Measurements from ENCODE around the gene JDP2. TPM values are rescaled to one million over a fixed set of nuclear protein-coding genes. Genes with fewer than 3 reads are reported as not detected.

The JDP2 gene
- total RNA-seq, 1 experiment from 2014 or later, result 22.8 TPM

DNA sequence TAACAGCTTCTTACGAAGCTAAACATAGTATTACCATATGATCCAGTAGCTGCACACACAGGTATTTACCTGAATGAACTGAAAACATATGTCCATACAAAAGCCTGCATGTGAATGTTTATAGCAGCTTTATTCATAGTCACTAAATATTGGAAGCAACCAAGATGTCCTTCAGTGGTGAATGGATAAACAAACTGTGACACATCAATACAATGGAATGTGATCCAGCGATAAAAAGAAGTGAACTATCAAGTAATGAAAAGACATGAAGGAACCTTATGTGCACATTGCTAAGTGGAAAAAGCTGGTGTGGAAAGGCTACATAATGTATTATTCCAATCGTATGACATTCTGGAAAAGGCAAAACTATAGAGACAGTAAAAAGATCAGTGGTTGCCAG lies 38.1 kb upstream of the JDP2 start:
- no peak overlapping the region for H3K27ac ChIP-seq (ENCODE audit: insufficient read length, low read depth, low read length)
- TF ChIP-seq, protein P1, sequence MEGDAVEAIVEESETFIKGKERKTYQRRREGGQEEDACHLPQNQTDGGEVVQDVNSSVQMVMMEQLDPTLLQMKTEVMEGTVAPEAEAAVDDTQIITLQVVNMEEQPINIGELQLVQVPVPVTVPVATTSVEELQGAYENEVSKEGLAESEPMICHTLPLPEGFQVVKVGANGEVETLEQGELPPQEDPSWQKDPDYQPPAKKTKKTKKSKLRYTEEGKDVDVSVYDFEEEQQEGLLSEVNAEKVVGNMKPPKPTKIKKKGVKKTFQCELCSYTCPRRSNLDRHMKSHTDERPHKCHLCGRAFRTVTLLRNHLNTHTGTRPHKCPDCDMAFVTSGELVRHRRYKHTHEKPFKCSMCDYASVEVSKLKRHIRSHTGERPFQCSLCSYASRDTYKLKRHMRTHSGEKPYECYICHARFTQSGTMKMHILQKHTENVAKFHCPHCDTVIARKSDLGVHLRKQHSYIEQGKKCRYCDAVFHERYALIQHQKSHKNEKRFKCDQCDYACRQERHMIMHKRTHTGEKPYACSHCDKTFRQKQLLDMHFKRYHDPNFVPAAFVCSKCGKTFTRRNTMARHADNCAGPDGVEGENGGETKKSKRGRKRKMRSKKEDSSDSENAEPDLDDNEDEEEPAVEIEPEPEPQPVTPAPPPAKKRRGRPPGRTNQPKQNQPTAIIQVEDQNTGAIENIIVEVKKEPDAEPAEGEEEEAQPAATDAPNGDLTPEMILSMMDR (conservative IDR thresholded peaks at IDR 0.05), result no peak
- no CpG with 5 or more reads among the region's 3 CpGs for WGBS (ENCODE audit: extremely low coverage, insufficient read length, low lambda C conversion rate)
- no peak overlapping the region for H2BK120ac ChIP-seq (ENCODE audit: low read depth, low read length, poor library complexity, severe bottlenecking)
- no peak for DNase-seq
- no peak overlapping the region for H3K23ac ChIP-seq (ENCODE audit: insufficient read length, low read depth, low read length)
- H3K27me3 ChIP-seq (ENCODE audit: insufficient read depth, low read length), result no peaks in the 10 kb centered on the region
- H3K4me1 ChIP-seq (ENCODE audit: insufficient read depth, low read length), result peaks cover 2% of the 10 kb centered on the region; the same call in 1 of the 2 replicates
- no peaks in the 10 kb centered on the region for H3K9me3 ChIP-seq (ENCODE audit: control insufficient read depth, low read depth, low read length)
- H3K79me1 ChIP-seq (ENCODE audit: insufficient read depth, low read depth, low read length, poor library complexity, severe bottlenecking), result no peaks in the 10 kb centered on the region
- Mint-ChIP-seq H3K4me1 (peaks cover 7 to 10% of the 10 kb centered on the region in 2 experiments), H3K9me3 (no peaks in the 10 kb centered on the region), H3K27ac (no peak overlapping the region), H3K4me3 (no peak overlapping the region), H3K27me3 (ENCODE audit: low read depth) (peaks cover 5% of the 10 kb centered on the region), H3K36me3 (ENCODE audit: insufficient read depth in 1 of 3, low read depth in 3 of 3) (no peaks in the 10 kb centered on the region)
- H4K20me1 ChIP-seq (ENCODE audit: control insufficient read depth, insufficient read depth, insufficient read length), result no peaks in the 10 kb centered on the region
- H3K23me2 ChIP-seq (ENCODE audit: insufficient read length, low read depth, low read length, poor library complexity, severe bottlenecking), result no peaks in the 10 kb centered on the region
- H2BK15ac ChIP-seq (ENCODE audit: low read depth, low read length), result no peak overlapping the region
- no peak overlapping the region for H3K18ac ChIP-seq (ENCODE audit: insufficient read length, low read depth, low read length)
- H3K79me2 ChIP-seq (ENCODE audit: insufficient read depth, low read length), result no peaks in the 10 kb centered on the region
- no peak overlapping the region for H2AFZ ChIP-seq (ENCODE audit: low read length)
- H2AK5ac ChIP-seq (ENCODE audit: insufficient read length, low read length), result no peak overlapping the region
- H2BK5ac ChIP-seq (ENCODE audit: insufficient read length, low read length), result no peak overlapping the region
- no peak overlapping the region for H2BK20ac ChIP-seq (ENCODE audit: low read depth, low read length, poor library complexity, severe bottlenecking)
- H4K91ac ChIP-seq (ENCODE audit: insufficient read length, low read depth, low read length), result no peak overlapping the region
- no peak overlapping the region for H3K4me2 ChIP-seq (ENCODE audit: insufficient read depth, insufficient read length, low read length)
- H3T11ph ChIP-seq (ENCODE audit: low read length), result no peak overlapping the region
- H4K5ac ChIP-seq (ENCODE audit: insufficient read length, low read depth, low read length), result no peak overlapping the region
- no peak overlapping the region for H3K56ac ChIP-seq (ENCODE audit: insufficient read length, low read depth, low read length)
- no peak overlapping the region for H4K8ac ChIP-seq (replicated peaks; ENCODE audit: insufficient read length, low read depth, low read length)
- no peak overlapping the region for H3K4ac ChIP-seq (ENCODE audit: low read depth, low read length)
- H2BK12ac ChIP-seq (ENCODE audit: insufficient read length, low read depth, low read length), result no peak overlapping the region
- H3K9ac ChIP-seq (ENCODE audit: extremely low read depth, insufficient read length, low read length), result no peak overlapping the region
- H3K14ac ChIP-seq (ENCODE audit: insufficient read depth, low read length), result no peak overlapping the region
